ENCODE results near the gene KLKB1.

The KLKB1 gene

DNA sequence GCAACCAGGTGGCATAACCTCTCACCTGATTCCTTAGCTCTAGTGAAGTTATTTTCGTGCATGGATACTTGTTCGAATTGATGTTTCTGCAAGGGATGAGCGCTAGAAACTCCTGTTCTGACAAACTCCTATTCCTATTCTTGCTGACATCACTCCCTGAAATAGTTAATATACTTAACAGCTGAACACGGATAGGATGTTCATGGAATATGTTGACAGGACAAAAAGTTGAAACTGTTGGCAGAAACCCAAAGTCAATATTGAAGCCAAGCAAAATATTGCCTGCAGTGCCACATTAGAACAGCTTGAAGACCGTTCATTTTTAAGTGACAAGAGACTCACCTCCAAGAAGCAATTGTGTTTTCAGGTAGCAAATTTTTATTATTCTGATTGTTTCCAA, at the start of gene KLKB1:
Gene KLKB1 (plus strand): TSS at position 287 of the 400 bp plus-strand sequence. CDS start 689 bp downstream, outside the sequence.
- peak; percentile 5 for DNase-seq

DNA sequence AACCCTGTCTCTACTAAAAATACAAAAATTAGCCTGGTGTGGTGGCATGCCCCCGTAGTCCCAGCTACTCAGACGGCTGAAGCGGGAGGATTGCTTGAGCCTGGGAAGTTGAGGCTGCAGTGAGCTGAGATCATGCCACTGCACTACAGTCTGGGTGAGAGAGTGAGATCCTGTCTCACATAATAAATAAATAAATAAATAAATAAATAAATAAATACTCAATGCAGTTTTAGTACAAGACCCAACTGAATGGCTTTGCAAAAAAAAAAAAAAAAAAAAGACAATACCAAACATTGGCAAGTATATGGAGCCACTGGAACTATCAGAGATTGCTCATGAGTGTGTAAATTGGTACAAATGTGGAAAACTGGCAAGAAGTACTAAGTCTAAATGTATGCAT, 39.2 kb upstream of the KLKB1 start:
- no peak for DNase-seq

DNA sequence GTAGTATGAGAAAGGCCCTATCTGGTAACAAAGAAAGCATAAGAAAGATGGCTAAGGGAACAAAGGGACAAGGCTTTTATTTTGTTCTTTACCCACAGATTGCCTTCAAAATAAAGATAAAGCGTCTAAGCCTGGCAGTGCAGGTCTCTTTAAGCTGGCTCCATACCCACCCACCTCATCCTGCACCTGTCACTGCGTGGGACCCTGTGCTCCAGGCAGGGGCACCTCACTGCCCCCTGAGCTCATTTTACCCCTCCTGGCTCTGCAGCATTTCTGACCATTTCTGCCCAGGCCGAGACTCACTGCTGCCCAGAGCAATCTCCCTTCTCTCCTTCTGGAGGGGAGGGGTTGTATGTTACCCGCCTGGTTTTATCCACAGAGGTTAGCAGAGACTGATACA, 37.7 kb upstream of the KLKB1 start:
- DNase-seq: no peak

DNA sequence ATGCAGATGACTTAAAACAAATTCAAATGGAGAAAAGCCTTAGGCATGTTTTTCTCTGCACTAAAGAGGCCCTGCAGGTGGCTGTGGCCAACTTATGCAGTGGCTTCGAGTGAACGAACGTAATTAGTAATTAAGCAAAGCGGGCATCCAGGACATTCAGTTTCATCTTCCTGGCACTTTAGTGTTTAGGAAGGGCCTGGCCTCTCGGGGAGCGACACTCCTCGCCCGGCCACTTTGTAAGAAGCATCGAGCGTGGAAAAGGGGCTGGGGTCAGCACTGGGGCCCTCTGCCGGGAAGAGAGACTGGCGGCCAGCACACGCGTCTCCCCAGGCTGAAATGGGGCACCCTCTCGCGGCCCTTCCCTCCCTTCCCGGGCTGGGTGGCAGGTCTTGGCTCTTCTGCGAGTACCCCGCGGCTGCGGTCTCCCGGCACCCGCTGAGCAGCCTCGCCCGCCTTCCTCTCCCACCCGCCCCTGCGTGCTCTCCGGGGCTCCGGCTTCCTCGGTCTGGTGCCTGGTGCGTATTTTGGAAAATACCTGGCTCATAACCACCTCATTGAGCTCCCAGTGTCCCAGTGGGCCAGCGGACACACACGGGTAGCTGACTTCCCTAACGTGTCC, 36.6 kb upstream of the KLKB1 start:
- DNase-seq: no peak

DNA sequence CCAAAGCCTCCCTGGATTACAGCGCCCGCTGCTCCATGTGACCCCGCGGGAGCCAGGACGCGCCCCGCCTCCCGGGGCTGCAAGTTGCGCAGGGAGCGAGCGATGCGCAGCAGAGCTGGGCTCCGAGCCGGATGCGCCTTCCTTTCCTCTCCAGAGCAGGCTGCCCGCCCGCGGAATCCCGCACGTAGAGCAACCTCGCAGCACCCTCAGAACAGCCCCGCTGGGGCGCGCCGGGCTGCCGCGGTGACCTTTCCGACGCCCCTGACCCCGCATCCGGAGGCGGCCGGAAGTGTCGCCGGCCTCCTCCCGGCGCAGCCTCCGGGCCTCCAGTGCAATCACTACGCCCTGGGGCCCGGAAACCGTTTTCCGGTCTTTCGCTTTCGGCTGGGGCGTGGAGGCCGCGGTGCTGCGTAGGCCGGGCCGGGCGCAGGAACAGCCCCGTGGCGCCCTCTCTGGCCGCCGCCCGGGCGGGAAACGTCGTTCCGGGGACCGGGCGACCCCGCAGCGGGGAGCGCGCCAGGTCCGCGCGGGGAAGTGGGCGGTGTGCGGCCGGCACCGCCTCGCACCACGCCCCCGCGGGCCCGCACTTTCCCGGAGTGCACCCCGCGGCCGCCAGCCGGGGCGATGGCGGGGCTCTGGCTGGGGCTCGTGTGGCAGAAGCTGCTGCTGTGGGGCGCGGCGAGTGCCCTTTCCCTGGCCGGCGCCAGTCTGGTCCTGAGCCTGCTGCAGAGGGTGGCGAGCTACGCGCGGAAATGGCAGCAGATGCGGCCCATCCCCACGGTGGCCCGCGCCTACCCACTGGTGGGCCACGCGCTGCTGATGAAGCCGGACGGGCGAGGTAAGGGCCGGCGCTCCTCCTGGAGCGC, 35.9 kb upstream of the KLKB1 start, which contains the start of gene CYP4V2:
Gene CYP4V2 (plus strand): TSS at position 368 of the 866 bp plus-strand sequence. CDS start 257 bp downstream, at position 625.
- DNase-seq: peak; percentile 15

DNA sequence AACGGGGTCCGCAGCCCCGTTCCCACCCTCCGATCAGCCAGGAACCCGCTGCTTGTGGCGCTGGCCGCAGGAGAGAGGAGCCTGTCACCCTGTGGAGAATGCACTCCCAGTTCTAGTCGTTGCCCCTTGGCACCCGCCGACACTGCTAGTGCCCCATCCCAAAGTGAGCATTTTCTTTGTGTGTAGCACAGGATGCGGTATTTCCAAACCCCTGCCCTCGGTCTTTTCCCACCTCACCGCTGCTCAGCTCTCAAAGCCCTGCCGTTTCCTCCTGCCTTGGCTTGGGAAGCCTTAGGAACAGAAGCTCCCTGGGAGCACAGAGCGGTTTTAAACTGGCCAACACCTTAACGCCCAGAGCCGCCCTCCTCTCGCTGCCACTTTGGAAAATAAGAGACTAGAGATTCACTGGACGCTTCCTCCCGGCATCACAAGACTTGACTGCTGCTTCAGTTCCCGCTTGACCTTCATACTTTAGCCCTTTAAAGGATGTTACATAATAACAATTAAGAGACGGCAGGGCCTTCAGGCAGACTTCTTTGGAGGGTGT, 35.2 kb upstream of the KLKB1 start:
- DNase-seq: peak; percentile 2

DNA sequence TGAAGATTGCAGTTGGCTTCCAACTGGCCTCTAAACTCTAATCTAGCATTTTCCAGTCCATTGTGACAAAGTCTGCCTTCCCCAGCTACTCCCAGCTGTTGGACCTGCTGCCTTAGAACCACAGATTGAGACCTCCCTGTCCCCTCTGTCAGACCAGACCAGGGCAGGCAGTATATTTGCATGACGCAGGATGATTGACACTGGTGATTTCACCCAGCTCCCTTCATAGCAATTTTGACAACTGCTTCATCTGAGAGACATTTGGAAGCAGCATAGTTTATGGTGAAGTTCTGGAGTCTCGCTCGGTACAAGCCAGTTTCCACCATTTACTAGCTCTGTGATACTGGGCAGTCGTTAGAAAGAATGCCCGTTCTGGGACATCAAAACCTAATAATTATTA, 33.5 kb upstream of the KLKB1 start:
- DNase-seq: no peak

DNA sequence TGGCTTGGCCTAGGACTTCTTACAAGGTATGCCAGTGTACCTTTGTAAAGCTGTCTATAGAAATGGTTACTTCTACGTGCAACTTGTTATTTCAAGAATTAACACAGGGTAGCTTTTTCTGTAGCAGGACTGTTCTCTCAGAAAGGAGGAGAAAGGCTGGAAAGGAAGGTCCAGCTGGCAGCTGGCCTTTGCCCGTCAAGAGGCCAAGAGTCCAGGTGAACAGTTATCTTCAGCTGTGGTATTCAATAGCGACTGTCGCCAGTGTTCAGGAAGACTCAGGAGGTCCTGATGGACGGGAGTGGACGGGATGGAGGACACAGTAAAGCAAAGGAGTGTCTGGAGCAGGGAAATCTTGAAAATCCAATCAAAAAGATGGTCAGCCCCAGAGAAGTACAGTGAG, 31.2 kb upstream of the KLKB1 start:
- DNase-seq: no peak

DNA sequence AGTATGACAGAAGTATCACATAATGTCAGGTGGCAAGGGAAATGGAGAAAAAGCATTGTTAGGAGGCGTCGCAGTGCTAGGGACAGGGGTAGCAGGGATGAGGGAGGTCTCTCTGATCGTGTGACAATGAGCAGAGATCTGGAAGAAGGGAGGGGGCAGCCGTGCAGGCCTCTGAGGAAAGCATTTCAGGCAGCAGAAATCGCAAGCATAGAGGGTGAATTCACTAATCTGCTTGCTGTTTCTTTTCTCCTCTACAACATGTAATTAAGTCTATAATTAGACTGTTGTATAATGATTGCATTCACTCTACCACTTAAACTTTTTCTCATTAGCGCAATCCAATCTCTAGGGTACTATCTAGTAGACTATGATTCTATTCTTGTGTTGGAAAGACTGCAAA, 26.8 kb upstream of the KLKB1 start:
- DNase-seq: no peak

DNA sequence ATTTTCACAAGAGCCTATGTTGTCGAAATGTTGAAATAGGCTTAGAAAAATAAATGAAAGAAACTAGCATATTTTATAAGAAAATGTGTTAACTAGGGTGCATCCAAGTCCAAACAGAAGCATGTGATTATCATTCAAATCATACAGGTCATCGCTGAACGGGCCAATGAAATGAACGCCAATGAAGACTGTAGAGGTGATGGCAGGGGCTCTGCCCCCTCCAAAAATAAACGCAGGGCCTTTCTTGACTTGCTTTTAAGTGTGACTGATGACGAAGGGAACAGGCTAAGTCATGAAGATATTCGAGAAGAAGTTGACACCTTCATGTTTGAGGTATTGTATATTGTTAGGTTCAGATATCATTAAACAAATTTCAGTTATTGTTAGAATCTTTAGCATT, 26.3 kb upstream of the KLKB1 start:
- no peak for DNase-seq

DNA sequence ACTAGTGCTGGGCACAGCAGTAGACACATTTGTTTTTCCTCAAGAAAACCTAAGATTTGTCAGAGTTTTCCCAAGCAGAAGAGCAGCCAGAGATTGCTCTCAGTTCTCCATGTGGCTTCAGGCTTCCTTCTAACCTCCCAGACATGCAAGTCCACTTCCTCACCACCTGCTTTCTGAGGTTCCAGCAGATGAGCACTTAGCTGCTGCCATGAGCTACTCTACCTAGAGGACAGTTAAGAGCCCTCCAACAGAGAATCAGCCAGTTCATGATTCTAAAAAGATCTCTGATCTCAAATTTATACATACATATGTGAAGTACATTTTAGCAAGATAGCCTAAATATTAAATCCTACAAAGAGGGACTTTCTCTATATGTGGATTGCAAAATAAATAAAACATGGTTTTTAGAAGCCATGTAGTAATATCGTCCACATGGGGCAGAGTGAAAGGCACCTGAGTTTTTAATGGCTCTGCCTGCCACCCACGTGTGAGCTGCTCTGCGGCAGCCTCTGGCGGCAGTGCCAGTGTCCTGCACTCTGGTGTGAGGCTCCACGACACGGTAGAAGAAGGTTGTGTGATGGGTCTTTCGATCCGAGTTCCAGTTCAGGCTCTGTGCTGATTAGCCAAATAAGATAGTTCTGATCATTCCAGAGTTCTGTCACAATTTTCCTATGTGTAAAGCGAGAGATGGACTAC, 25.6 kb upstream of the KLKB1 start:
- DNase-seq: no peak

DNA sequence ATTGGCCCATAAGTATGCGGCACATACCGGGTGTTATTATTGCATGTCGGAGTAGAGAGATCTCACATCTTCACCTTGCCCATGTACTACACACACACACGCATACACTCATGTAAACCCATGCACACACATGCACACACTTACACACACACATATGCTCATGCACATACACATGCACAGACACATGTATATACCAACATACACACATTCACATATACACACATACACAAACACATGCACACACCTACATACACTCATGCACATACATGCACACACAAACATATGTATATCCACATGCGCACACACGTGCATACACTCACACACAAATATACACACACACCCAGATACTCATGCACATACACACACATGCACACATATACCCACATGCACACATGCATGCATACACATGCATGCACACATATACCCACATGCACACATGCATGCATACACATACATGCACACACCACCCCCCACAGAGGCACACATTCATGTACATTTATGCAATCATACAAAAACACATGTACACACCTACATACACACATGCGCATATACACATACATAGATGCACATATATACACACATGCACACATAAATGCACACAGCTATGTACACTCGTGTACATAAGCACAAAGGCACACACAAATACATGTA, 24.7 kb upstream of the KLKB1 start:
- no peak for DNase-seq

DNA sequence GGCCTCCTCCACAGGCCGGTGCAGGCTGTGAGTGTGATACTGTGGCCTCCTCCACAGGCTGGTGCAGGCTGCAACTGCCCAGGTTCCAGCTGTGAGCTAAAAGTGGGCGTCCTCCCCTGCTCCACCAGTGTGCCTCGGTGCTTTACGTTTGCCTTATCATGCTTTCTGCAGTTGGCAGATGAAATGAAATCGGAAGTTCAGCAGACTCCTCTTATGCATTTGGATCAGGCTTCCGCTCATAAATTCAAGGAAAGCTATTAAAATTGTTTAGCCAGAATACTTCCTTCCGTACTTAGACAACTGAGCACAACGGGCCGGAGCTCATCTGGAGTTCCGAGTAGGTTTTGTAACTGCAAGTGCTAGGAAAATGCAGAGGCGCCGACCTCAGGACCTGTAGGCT, 23.9 kb upstream of the KLKB1 start:
- DNase-seq: no peak

DNA sequence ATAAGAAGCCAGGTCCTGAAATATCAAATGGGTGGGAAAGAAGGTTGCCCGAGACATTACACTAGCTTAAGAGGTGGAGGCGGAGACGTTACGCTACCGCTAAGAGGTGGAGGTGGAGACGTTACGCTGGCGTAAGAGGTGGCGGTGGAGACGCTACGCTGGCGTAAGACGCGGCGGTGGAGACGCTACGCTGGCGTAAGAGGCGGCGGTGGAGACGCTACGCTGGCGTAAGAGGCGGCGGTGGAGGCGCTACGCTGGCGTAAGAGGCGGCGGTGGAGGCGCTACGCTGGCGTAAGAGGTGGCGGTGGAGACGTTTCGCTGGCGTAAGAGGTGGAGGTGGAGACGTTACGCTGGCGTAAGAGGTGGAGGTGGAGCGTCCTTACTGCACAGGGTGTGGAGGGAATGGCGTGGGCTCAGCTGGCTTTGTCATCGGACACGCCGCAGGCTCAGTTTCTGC, 23.2 kb upstream of the KLKB1 start:
- no peak for DNase-seq

DNA sequence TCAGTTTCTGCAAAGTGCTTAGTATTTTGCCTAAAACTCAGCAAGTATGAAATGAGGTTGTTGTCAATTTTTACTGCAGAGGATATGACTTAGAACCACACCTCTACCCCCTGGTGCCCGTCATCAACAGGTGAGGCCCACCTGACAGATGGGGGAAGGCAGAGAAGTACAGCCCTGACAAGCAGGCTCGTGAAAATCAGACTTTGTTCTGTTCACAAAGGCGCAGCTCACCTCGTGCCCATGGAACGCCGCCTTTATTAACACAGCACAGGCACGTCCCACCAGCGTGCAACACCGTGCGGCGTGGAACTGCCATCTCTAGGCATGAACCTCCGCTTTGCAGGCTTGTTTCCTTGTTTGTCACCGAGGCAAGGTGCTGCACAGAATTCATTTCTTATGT, 22.6 kb upstream of the KLKB1 start:
- DNase-seq: no peak

DNA sequence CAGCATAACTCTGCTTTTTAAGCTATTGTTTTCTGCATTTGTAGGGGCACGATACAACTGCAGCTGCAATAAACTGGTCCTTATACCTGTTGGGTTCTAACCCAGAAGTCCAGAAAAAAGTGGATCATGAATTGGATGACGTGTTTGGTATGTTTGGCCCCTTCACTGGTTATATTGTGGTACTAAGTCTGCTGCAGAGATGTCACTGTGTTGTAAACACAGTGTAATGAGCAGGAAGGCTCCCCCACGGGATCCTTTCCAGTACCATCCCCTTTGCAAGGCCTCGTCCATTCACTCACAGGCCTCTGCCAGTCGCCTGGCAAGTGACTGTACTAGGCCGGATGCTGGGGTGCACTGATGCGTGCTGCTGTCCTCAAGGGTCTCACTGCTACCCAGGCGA, 22.2 kb upstream of the KLKB1 start:
- DNase-seq: no peak

DNA sequence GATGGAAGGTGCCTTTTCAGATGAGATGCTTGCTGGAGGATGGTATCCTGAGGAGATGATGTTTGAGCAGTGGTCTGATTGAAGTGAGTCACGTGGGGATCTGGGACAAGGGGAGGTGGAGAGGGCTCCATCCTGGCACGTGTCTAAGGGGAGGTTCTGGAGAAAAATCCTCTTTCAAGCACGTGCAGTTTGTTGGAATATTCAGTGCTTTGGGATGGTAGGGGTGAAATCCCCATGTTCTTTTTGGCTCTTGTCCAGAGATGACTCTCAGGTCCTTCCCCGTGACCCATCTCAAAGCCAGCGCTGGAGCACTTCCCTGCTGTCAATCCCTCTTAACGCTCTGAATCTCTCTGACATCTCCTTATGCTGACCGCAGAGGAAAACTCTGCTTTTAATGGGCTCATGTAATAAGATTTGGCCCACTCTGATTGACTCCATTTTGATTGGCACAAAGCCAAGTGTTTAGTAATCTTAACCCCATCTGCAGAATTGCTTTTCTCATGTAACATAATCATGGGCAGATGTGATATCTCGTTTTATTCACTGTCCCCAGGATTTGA, 10.8 kb upstream of the KLKB1 start:
- peak; percentile 25 for DNase-seq

DNA sequence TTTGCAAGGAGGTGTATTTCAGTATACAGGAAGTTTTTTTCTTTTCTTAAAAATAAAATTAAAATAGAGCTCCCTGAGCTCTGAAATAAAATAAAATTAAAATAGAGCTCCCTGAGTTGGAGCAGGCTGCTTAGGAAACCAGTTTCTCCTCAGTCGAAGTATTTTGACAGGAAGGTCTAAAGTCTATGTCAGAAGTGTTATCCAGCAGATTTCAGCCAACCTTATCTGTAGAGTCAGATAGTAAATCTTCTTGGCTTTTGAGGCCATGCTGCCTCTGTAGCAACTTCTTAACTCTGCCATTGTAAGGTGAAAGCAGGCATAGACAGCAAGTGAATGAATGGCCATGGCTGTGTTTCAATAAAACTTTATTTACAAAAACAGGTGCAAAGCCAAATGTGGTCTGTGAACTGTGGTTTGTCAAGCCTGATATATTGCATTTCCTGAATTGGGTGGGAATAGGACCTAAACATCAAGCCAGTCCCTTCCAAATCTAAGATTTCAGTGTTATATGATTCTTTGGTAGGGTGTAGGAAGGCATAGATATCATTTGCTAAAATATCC, 9.5 kb upstream of the KLKB1 start:
- DNase-seq: no peak

DNA sequence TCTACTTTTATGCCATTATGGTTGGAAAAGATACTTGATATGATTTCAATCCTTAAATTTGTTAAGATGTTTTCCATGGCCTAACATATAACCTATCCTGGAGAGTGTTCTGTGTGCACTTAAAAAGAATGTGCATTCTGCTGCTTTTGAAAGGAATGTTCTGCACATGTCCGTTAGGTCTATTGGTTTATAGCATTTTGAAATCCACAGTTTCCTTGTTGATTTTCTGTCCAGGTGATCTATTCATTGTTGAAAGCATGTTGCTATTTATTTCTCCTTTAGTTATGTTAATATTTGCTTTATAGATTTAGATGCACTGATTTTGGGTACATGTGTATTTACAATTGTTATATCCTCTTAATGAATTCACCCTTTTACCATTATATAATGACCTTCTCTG, 5.7 kb upstream of the KLKB1 start:
- DNase-seq: no peak

DNA sequence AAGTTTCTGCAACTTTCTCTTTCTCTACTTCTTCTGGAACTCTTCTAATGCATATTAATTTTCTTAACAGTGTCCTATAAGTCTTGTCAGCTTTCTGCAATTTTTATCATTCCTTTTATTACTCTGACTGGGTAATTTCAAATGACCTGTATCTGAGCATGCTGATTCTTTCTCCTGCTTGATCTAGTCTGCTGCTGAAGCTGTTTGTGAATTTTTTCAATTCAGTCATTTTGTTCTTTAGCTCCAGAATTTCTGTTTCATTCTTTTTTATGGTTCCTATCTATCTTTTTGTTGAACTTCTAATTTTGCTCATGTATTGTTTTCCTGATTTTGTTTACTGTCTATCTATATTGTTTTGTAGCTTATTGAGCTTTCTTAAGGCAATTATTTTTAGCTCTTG, 1.5 kb upstream of the KLKB1 start:
- no peak for DNase-seq

DNA sequence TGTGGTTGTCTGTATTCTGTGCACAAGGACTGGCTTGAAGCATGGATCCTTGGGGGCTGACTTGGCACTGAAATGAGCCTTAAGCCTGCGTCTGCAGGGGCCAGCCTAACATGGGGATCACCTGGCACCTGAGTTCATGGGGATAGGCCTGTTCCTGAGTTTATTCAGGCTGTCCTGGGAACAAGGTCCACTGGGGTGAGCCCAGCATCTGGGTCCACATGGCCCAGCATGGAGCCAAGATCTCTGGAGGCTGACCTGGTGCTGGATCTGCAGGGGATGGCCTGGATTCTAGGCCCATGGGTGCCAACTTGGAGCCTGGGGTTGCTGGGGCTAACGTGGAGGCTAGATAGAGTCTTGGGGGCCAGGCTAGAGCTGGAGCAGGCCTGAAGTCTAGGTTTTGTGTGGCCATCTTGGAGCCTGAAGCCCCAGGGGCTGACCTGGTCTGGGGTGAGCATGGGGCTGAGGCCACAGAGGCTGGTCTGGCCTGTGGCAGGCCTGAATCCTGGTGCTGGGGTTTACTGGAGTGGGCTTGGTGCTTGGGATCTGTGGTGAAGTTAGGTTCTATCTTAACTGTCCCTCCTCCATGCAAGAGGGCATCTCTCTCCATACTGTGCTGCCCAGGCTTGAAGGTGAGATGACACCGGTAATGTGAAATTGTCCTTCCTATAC, 652 bp upstream of the KLKB1 start:
- DNase-seq: no peak
